GM21825 (cell line): ENCODE measurements around the gene BNC1.
"Not testable (repeated sequence)": the region's sequence is repeated elsewhere in the genome, so short reads cannot be mapped to it uniquely, and the experiment has no call there.

Experiments
- ATAC-seq: cut with Tn5 transposase; IDR thresholded peaks from one replicate; pipeline ENCODE4 v1.9.1; 2021; ENCODE audit warnings: mild to moderate bottlenecking, moderate library complexity; ENCODE audit not compliant: unreplicated experiment

The BNC1 gene

GRCh38 chr15:83295417-83295816 is 11.0 kb upstream of the BNC1 start:
- no peak for ATAC-seq

- no peak for ATAC-seq
Measured at GRCh38 chr15:83293201-83293600, 8.7 kb upstream of the BNC1 start.

GRCh38 chr15:83292317-83292716 is 7.9 kb upstream of the BNC1 start:
- ATAC-seq, result no peak

GRCh38 chr15:83290236-83290635 is 5.8 kb upstream of the BNC1 start:
- no peak for ATAC-seq

GRCh38 chr15:83289160-83289559 is 4.7 kb upstream of the BNC1 start:
- no peak for ATAC-seq

- no peak for ATAC-seq
Measured at GRCh38 chr15:83288381-83288801, 3.9 kb upstream of the BNC1 start.

- ATAC-seq, result no peak
Measured at GRCh38 chr15:83287541-83288027, 3.1 kb upstream of the BNC1 start.

- ATAC-seq, result no peak
Measured at GRCh38 chr15:83285979-83286553, 1.6 kb upstream of the BNC1 start.

- ATAC-seq, result no peak
Measured at GRCh38 chr15:83285284-83285978, 967 bp upstream of the BNC1 start.

GRCh38 chr15:83283813-83284558 is 478 bp downstream of the BNC1 start:
- no peak for ATAC-seq

- no peak for ATAC-seq
Measured at GRCh38 chr15:83283138-83283812, 1.2 kb downstream of the BNC1 start.

- no peak for ATAC-seq
Measured at GRCh38 chr15:83282776-83283137, 1.7 kb downstream of the BNC1 start.

GRCh38 chr15:83282141-83282540 is 2.3 kb downstream of the BNC1 start:
- ATAC-seq, result no peak

- ATAC-seq, result no peak
Measured at GRCh38 chr15:83278191-83278590, 6.3 kb downstream of the BNC1 start.

- no peak for ATAC-seq
Measured at GRCh38 chr15:83276661-83277060, 7.8 kb downstream of the BNC1 start.

GRCh38 chr15:83275412-83275811 is 9.1 kb downstream of the BNC1 start:
- no peak for ATAC-seq

GRCh38 chr15:83270176-83270575 is 14.3 kb downstream of the BNC1 start:
- ATAC-seq, result no peak

GRCh38 chr15:83268147-83268546 is 16.3 kb downstream of the BNC1 start:
- ATAC-seq, result no peak

GRCh38 chr15:83262594-83263315 is 21.7 kb downstream of the BNC1 start:
- ATAC-seq, result no peak

GRCh38 chr15:83262181-83262580 is 22.3 kb downstream of the BNC1 start:
- not testable (repeated sequence) for ATAC-seq

- no peak for ATAC-seq
Measured at GRCh38 chr15:83250781-83251180, 33.7 kb downstream of the BNC1 start.
